Left cardiac atrium (tissue), 4 donors: ENCODE data around the gene UNC5B. TPM values are rescaled to one million over a fixed set of nuclear protein-coding genes. Genes with fewer than 3 reads are reported as not detected.

Experiments
- ATAC-seq, 2 donors: fragments of 200-7000 bp; cut with Tn5 transposase; one replicate each; pipeline ENCODE4 v1.9.1; 2020; ENCODE audit warnings: mild to moderate bottlenecking in 2 of 2, moderate library complexity in 2 of 2
- DNase-seq: peaks from one replicate; pipeline ENCODE4 v3.0.0-alpha.2; 2020
- intact Hi-C, 2 donors: fragments of 100-400 bp; cut with DNase I; formaldehyde crosslinking; loops; one replicate each; pipeline versions ENCODE4 v1.14.1 to v1.15.1; 2022 to 2023
- total RNA-seq, 2 donors: library from RNA; stranded (reverse); fragmentation: NEBNext Ultra II Directional; extraction: Animal tissue kit (Norgen Biotek cat#: 25700); gene quantifications; one replicate each; pipeline ENCODE4 v1.2.1, GENCODE V29; 2021
- donor health status: DM: no; HTN: yes; CAD: no.
- donor health status: DM: no; HTN: yes; CAD: no; lungs with severe emphysema.
- donor health status: DM: yes; HTN: yes; CAD: no.
- donor health status: Dilated cardiomyopathy.

UNC5B gene
- total RNA-seq, 2 donors from 2014 or later, result 12.4 to 17.7 TPM

DNA sequence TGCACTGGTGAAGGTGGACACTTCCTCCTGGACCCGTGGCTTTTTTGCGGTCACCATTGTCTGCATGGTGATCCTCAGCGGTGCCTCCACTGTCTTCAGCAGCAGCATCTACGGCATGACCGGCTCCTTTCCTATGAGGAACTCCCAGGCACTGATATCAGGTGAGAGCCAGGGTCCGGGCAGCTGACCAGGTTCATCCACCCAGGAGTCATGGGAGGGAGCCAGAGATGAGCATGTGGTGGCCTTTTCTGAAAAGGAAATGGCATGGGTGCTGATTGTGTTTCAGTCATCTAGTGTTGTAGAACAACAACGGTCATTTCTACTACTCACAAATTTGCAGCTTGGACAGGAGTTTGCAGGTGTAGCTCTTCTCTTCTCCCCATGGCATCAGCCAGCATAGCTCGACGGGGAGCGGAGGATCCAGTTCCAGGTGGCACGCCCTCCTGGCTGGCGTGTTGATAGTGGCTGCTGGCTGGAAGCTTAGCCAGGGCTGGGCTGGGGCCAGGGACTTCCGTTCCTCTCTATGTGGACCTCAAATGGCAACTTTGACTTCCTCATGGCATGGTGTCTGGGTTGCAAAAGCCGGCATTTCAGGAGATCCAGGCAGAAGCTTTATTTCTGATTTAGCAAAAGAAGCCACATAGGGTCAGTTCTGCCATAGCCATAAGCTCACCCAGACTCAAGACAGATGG, 139.4 kb downstream of the UNC5B start:
- peak in 1 of 2 donors; percentile 41 for ATAC-seq
- intact Hi-C loops, result no loop called here
- DNase-seq, result peak; percentile 51

Other genes starting within 250 kb of the UNC5B start
- 1 to 10 TPM; 2.5 to 3.6 TPM for gene SLC29A3, start 106.7 kb downstream of the UNC5B start, total RNA-seq
- 1 to 10 TPM; 4.7 to 8.0 TPM for gene CDH23, start 184.3 kb downstream of the UNC5B start, total RNA-seq